Measurements from ENCODE around the gene DGKG. TPM values are rescaled to one million over a fixed set of nuclear protein-coding genes. Genes with fewer than 3 reads are reported as not detected.

Gene DGKG
- total RNA-seq, 6 experiments from 2014 or later: 0.21 to 0.54 (median 0.38) TPM

GRCh38 chr3:186152889-186153292 lies 209.1 kb downstream of the DGKG start:
- H3K4me1 Mint-ChIP-seq (ENCODE audit: low read depth): no peaks in the 10 kb centered on the region
- peaks cover 33% of the 10 kb centered on the region for H3K27me3 Mint-ChIP-seq (ENCODE audit: insufficient read depth)
- no peak for DNase-seq
- H3K27ac Mint-ChIP-seq: no peak overlapping the region
- no peak for TF ChIP-seq CTCF (IDR thresholded peaks at IDR 0.05)
- no peak overlapping the region for H3K4me3 Mint-ChIP-seq
- no peaks in the 10 kb centered on the region for H3K36me3 Mint-ChIP-seq (ENCODE audit: low read depth)
- no peaks in the 10 kb centered on the region for H3K9me3 Mint-ChIP-seq

GRCh38 chr3:186152361-186152798 lies 209.7 kb downstream of the DGKG start:
- TF ChIP-seq CTCF (IDR thresholded peaks at IDR 0.05): no peak
- Mint-ChIP-seq H3K36me3 (ENCODE audit: low read depth) (no peaks in the 10 kb centered on the region), H3K9me3 (no peaks in the 10 kb centered on the region), H3K4me3 (no peak overlapping the region), H3K4me1 (ENCODE audit: low read depth) (no peaks in the 10 kb centered on the region), H3K27ac (no peak overlapping the region), H3K27me3 (ENCODE audit: insufficient read depth) (peaks cover 33% of the 10 kb centered on the region)
- no peak for DNase-seq

- Mint-ChIP-seq H3K27ac (no peak overlapping the region), H3K4me1 (ENCODE audit: low read depth) (no peaks in the 10 kb centered on the region), H3K9me3 (no peaks in the 10 kb centered on the region), H3K36me3 (ENCODE audit: low read depth) (no peaks in the 10 kb centered on the region), H3K27me3 (ENCODE audit: insufficient read depth) (peaks cover 33% of the 10 kb centered on the region), H3K4me3 (no peak overlapping the region)
- TF ChIP-seq CTCF (IDR thresholded peaks at IDR 0.05): no peak
- DNase-seq: no peak
These were observed 210.7 kb downstream of the DGKG start for GRCh38 chr3:186151077-186151971.

- H3K36me3 Mint-ChIP-seq (ENCODE audit: low read depth): no peaks in the 10 kb centered on the region
- DNase-seq: no peak
- H3K9me3 Mint-ChIP-seq: no peaks in the 10 kb centered on the region
- H3K4me3 Mint-ChIP-seq: no peak overlapping the region
- no peak overlapping the region for H3K27ac Mint-ChIP-seq
- no peaks in the 10 kb centered on the region for H3K4me1 Mint-ChIP-seq (ENCODE audit: low read depth)
- peaks cover 35% of the 10 kb centered on the region for H3K27me3 Mint-ChIP-seq (ENCODE audit: insufficient read depth)
- TF ChIP-seq CTCF (IDR thresholded peaks at IDR 0.05): no peak
These were observed 211.8 kb downstream of the DGKG start for GRCh38 chr3:186150041-186150830.

- Mint-ChIP-seq H3K27ac (no peak overlapping the region), H3K27me3 (ENCODE audit: insufficient read depth) (peaks cover 43% of the 10 kb centered on the region), H3K4me1 (ENCODE audit: low read depth) (no peaks in the 10 kb centered on the region), H3K9me3 (no peaks in the 10 kb centered on the region), H3K36me3 (ENCODE audit: low read depth) (no peaks in the 10 kb centered on the region), H3K4me3 (no peak overlapping the region)
- DNase-seq: no peak
- TF ChIP-seq CTCF (IDR thresholded peaks at IDR 0.05): no peak
These were observed 212.6 kb downstream of the DGKG start for GRCh38 chr3:186149319-186149960.
